Kasumi-1 (cell line): ENCODE results near the gene RNF175.

Experiments
- DNase-seq, 2 experiments: peaks; one replicate each; lab custom pipeline; 2025; lab: John Stamatoyannopoulos, UW

The RNF175 gene

DNA sequence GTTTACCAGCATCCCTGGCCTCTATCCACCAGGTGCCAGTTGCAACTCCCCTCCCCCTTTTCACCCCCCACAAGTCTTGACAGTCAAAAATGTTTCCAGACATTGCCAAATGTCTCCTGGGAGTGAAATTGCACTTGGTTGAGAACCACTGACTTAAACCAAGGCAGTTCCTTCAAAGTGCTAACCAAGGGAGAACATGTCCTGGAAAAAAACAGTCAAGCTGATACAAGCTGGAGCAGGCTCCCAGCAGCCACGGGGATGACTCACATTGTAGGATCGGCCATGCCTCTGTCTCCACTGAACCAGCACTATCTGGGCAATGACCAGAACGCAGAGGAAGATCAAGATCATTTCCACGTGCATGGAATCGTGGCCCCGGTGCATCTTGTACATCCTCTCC is 11.4 kb downstream of the RNF175 start:
- peak in 1 of 2 experiments; percentile 32 for DNase-seq

DNA sequence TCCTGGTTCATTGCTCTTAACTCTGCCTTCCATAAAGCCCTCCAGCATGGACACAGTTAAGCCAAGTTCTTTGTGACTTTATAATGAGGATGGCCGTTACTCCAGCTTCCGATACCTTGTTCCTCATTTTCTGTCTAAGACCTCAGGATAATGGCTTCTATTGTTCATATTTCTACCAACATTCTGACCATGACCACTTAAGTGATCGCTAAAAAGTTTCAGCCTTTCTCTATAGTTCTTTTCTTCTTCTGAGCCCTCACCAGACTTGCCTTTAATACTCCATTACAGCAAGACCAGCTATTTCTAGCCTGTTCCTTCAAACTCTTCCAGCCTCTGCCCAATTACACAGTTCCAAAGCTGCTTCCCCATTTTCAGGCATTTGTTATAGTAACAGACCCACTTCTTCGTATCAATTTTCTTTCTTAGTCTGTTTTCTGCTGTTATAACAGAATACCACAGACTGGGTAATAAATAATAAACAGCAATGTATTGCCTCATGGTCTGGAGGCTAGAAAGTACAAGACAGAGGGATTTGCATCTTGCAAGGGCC is 12.3 kb downstream of the RNF175 start:
- DNase-seq = peak in 1 of 2 experiments; percentile 48

DNA sequence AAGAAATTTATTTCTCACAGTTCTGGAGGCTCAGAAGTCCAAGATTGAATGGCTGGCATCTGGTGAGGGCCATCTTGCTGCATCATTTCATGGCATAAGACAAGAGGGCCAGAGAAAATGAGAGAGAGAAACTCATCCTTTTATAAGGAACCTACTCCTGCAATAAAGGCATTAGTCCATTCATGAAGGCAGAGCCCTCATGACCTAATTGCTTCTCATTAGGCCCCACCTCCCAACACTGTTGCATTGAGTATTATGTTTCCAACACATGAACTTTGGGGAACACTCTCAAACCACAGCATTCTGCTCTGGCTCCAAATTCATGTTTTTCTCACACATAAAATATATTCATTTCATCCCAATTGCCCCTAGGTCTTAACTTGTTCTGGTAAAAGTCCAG is 14.2 kb downstream of the RNF175 start:
- no peak for DNase-seq

DNA sequence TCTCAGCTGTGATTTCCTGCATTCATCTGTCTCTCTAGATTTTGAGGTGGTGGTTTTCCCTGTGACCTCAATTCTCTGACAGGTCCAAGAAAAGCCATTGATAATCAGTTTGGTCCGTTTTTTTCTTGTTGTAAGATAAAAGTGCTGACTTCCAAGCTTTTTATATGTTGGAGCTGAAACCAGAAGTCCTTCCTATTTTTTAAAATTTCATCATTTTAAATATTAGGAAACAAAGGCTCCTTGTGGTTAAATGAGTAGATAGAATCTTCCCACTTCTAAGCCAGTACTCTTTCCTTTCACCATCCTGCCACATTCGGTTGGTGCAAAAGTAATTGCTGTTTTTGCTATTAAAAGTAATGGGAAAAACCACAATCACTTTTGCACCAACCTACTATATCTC is 18.3 kb downstream of the RNF175 start:
- no peak for DNase-seq

DNA sequence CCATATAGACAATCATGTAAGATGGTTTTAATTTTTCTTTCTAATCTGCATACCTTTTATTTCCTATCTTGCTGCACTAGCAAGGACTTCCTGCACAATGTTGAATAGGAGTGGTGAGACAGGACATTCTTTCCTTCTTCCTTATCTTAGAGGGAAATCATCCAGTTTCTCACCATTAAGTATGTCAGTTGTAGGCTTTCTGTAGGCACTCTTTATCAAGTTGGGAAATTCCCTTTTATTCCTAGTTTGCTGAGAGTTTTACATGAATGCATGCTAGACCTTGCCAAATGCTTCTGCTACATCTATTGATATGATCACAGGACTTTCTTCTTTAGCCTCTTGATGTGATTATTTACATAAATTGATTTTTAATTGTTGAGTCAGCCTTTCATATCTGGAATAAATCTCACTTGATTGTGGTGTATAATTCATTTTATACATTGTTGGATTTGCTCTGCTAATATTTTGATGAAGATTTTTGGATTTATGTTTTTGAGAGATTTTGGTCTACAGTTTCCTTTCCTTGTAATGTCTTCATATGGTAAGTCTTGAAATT is 23.8 kb downstream of the RNF175 start:
- no peak for DNase-seq

DNA sequence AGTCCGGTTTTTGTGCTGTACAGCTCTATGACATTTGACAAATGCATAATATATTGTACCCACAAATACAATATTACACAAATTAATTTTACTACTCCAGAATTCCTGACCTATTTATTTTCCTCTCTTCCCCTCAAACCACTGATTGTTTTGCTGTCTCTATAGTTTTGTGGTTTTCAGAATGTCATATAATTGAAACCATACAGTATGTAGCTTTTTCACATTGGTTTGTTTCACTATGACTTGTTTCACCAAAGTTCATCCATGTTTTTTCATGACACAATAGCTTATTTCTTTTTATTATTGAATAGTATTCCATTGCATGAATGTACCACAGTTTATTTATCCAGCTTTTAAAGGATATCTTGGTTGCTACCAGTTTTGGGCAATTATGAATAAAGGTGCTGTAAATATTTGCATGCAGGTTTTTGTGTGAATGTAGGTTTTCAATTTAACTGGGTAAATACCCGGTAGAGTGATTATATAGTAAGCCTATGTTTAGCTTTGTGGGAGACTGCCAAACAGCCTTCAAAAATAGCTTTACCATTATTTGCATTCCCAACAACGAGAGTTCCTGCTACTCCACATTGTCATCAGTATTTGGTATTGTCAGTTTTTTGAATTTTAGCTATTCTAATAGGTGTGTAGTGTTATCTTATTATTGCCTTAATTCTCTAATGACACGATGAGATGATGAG is 25.9 kb downstream of the RNF175 start:
- no peak for DNase-seq

DNA sequence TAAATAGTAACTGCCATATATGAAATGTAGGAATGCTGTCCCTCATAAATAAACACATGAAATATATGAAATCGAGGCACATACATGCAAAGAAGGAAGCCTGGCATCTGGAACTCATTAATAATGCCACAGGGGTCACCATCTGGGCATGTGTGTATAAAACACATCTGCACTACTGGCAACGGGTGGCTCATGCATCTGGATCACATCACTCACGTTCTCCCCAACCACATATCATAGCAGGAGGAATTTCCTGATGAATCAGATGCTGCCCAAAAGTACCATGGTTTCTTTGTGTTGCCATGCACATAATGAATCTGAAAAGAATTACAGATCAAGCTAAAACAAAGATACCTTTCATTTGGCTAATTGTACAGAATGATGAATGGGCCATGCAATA is 28.6 kb downstream of the RNF175 start:
- peak; percentile 18 to 51 for DNase-seq

DNA sequence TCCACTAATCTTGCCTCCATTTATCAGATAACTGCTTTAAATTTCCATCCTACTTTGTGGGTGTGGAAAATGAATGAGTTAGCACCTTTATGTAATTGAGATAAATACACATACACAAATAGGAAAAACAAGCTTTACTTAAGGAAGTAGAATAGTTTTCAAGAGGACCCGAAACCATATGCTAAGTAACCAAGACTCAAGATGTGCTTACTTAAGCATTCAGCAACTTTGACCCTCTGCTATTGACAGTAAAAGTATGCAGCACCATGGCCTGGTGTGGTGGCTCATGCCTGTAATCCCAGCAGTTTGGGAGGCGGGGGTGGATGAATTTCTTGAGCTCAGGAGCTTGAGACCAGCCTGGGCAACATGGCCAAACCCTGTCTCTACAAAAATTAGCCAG is 29.9 kb downstream of the RNF175 start:
- DNase-seq = no peak

DNA sequence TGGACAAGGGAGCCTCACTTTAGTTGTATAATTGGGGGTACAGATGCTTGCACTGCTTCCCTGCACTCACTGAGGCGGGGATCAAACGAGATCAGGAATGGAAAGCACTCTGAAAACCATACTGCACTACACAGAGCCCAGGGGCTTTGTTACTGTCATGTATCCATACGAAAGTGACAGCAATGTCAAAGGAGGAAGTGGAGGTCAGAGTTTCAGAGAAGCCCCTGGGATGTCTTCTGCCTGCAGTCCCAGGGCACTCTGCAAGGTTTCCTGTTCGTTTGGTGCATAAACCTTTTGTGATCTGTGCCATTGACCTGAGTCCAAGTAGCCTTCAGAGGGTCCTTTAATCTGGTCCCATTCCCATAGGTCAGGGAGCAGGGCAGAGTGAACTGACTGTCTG is 31.2 kb downstream of the RNF175 start:
- peak; percentile 54 to 59 for DNase-seq

DNA sequence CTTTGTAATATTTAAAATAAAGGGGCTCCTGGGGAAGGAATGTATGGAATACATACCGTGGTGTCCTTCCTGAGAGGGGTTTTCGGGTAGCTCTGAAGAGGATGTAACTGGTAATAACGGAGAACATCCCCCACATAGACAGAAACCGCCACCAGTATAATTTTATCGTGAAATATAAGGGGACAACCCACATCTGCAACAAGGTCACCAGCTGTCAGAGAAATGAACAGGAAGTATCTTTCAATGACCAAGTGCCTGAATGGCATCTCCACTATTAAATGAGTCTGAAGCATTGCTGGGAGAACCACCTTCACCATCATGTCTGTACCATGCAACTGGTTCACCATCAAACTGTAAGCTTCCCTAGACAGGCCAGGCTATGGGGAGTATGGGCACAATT is 31.7 kb downstream of the RNF175 start:
- DNase-seq = peak; percentile 51 to 72

DNA sequence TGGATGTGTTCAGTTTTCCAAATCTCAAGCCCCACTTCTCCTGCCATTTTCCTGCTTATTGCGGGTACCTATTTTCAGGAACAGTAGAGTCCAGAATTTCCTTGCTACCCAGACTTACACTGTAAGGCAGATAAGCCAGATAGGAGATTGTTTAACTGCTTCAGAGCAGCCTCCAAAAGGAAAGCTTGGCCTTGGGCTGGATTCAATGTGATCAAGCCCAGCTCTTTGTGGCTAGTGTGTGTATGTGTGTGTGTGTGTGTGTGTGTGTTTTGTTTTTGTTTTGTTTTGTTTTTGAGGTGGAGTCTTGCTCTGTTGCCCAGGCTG is 34.0 kb downstream of the RNF175 start:
- DNase-seq = no peak

DNA sequence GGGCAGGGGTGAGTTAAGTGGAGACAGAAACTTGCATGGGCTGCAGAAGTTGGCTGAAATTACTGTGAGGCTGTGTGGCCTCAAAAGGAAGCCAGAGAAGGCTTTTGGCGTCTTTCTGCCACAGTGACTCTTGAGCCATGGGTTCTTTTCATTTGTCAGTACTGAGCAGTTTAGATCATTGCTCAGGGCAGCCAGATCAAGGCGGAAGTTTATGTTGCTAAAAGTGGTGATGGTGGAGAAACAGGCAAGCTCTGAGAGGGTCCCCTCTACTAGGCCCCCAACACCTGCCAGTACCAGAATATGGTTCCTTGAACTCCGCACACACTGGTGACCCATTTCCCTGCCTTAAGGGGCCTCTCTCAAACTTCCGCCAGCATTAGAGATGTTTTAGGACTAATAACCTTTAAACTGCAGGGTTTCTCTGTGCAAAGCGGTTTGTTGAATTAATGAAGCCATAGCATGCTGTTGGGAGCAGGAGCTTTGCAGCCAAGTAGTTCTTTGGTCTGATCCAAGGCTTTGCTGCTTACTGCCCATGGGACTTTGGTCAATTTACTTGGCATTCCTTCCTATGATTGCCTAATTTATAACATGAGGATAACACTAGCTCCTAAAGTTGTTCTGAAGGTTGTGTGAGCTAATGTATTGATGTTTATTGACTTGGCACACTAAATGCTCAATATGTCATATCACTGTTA is 34.5 kb downstream of the RNF175 start:
- no peak for DNase-seq

DNA sequence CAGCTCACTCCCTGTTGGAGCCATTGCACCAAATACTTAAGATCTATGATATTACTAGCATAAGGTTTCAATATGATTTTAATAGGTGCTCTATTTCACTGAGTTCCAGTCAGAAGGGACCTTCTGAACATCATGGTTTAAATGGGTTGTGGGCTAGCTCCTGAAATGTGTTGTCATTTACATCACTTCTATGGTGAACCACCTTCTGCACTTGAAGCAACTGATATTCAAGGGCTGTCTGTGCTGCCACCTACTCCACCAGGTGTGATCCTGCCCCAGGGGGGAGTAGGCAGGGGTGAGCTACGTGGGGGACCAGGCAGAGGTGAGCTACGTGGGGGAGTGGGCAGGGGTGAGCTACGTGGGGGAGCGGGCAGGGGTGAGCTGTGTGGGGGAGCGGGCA is 35.2 kb downstream of the RNF175 start:
- no peak for DNase-seq

DNA sequence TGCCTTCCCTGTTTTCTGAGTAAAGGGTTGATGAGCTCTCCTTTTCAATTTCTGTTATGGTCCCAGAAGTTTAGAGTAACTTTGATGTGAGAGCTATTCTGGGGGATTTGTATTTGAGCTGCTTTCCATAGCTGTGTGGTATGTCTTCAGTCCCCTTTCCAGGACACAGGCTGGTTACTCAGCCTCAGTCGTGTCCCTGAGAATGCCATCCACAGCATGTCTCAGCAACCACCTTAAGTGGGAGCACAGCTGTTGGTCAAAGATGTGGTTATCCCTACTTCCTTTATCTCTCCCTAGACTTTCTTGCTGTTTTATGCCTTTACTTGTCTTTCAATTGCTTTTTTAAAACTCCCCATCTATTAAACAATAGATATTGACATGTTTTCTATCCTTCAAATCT is 37.8 kb downstream of the RNF175 start:
- DNase-seq = no peak

DNA sequence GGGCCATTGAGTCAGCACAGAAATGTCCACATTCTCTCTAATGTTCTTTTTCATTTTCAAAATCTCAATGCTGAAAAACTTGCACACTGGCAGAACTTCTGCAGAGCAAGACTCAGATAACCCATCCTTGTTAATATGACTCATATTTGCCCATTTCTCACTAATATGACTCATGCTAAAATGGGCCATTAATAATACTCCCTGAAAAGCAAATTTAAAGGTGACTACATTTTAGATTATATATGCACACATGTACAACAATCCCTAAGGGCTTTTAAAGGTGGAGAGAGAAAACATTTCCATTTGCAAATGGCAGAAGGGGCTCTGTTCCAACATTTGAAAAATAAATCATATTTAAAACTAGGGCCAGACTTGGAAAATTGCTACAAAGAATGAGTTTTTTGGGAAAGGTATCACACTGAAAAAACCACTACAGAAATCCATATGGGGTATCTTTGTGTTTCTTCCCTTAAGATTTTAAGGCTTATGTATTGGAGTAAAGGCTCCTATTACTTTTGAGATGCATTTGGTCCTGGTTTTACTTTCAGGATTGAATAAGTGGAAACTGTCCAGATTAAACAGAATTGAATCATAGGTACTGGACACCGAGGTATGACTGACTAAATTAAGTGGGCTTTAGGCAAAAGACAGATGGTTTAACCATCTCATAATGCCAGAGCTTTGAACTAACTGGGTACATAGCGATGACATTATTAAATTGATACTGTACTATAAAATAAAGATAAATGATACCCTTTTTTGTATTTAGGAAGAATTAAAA is 45.8 kb downstream of the RNF175 start:
- no peak for DNase-seq

DNA sequence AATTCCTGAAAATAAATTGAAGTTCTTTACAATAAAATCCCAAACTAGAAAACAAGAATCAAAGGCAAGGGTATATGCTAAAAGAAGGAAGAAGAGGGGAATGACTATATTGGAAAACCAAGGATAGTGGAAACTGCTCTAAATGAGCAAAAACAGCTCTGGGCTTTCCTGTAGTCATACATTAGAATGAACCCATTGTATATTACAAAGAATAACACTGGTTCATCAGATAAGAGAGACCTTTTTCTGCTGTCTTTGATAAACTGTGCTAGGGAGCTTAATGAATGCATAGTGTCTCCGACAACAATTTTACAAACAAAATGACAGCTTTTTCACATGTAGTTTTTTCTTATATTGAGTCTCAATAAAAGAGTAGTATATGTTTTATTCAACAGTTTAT is 49.1 kb downstream of the RNF175 start:
- DNase-seq = no peak

DNA sequence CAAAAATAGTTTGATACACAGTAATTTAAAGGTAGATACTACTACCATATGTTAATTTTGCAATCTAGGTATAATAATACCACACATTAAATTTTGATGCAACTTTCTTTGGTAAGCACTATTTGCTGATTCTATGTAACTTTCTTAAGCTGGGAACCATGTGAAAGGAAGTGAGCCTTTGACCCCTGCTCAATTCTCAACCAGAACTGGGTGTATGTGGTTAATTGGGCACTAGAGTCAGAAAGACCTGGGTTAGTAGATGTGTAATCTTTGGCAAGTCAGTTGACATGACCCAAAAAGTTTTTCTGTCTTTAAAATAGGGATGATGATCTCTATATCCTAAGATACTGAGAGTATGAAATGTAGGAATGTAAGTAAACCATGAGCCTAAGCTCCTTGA is 53.3 kb downstream of the RNF175 start:
- no peak for DNase-seq

DNA sequence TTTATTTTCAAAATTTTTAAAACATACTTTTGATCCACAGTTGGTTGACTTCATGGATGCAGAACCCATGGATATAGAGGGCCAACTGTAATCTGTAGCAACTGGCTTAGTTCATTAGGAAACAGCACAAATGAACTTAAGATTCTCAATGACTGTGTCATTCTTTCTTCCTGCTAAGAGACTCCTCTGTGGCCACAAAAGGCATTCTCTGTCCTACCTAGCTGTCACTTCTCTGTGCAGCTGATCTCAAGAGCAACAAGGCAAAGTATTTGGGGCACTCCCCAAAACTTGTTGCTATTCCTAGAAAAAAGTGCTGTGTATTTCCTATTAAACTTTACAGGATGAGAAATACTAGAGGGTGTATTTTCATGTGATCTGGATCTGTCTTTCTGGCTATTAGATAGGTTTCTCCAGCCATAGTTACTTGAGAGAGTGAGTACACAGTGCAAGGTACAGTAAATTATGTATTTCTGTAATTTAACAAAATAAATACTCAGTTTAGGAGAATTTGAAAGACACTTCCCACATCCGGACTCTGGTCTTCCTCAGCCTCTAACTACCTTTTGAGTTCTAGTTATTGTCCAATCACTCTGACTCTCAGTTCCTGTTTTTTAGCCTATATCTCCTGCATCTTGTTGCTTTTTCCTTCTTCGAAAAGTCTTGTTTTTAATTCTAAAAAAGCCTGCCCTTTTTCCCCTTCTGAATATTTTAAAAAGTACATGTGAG is 53.9 kb downstream of the RNF175 start:
- DNase-seq = peak; percentile 43 to 50

DNA sequence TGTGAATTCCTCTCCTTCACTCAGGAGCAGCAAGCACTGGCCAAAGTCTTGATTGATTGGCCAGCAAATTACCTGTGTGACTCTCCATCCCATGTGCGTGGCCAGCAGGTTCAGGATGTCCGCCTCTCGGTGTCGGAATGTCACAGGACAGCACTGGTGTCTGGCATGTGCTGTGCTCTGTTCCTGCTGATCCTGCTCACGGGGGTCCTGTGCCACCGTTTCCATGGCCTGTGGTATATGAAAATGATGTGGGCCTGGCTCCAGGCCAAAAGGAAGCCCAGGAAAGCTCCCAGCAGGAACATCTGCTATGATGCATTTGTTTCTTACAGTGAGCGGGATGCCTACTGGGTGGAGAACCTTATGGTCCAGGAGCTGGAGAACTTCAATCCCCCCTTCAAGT is 55.3 kb downstream of the RNF175 start:
- no peak for DNase-seq

DNA sequence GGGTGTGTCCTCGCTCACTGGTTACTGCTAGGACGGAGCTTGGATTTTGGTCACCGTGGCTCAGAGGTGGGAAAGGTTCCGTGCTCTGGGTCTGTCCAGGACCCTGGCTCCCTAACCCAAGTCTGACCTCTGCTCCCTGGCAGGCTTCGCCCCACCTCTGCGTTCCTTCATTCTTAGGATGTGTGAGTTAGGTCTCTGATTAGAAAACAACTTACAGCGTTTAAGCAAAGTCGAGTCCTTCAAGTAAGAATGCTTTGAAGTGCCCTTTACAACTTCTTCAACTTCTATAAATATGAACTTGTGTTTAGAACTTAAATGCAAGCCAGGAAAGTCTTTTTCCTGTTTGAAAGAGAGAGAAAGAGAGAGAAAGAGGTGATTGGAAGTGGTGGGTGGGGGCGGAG is 74.9 kb downstream of the RNF175 start:
- no peak for DNase-seq

DNA sequence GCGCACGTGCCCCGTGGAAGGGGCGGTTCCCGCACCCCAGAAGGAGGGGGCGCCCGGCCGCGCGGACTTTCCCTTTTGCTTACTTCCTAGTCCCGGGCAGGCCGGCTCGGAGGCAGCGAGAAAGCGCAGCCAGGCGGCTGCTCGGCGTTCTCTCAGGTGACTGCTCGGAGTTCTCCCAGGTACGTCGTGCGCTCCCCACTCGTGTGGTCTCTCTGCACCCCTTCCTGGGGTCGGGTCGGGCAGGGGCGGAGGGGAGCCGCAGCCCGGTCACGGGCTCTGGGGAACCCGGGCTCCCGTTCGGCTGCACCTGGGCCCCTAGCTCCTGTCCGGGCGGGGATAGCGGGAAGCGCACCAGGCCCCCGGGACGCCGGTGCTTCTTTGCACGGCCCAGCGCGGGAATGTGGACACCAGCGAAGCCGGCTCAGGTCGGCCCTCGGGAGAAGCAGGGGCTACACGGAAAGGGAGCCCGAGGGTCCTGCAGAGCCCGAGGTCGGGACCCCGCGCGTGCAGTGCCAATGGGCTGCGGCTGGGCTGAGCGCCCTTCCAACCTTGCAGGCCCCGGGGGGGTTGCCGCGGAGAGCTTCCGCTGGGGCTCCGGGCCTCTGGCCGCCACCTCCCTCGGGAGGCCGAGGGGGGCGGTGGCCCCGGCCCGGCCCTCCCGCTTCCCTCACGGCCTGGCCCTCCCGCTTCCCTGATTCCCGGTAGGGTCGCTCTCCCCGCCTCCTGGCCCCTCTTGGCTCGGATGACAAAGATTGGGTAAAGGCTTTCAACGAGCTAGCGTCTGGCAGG is 75.4 kb downstream of the RNF175 start, which contains the start of gene TLR2:
Gene TLR2 (plus strand): TSS at position 99 of the 789 bp plus-strand sequence. CDS start 18,628 bp downstream, outside the sequence.
- peak; percentile 69 to 73 for DNase-seq
